Stomach smooth muscle (tissue), 2 donors: Measurements from ENCODE around the gene QRICH1.

Source experiments
- H3K27ac ChIP-seq: one replicate; pipeline ENCODE4 v1.7.0; 2013; ENCODE audit warnings: mild to moderate bottlenecking, low read length, inconsistent platforms
- H3K27me3 ChIP-seq, 2 donors: one replicate each; pipeline ENCODE4 v1.7.0; 2013; ENCODE audit warnings: low read length in 2 of 2; ENCODE audit not compliant: insufficient read depth in 2 of 2, control insufficient read depth in 1 of 2
- H3K36me3 ChIP-seq, 2 donors: one replicate each; pipeline ENCODE4 v1.7.0; 2013; ENCODE audit warnings: low read length in 2 of 2; ENCODE audit not compliant: control insufficient read depth in 2 of 2, insufficient read depth in 2 of 2
- H3K4me1 ChIP-seq: one replicate; pipeline ENCODE4 v1.7.0; 2013; ENCODE audit warnings: low read length; ENCODE audit not compliant: control insufficient read depth, insufficient read depth
- H3K4me3 ChIP-seq, 2 donors: one replicate each; pipeline ENCODE4 v1.7.0; 2013; ENCODE audit warnings: low read length in 2 of 2
- H3K9ac ChIP-seq, 2 donors: one replicate each; pipeline ENCODE4 v1.7.0; 2013; ENCODE audit warnings: low read length in 2 of 2, mild to moderate bottlenecking in 1 of 2
- H3K9me3 ChIP-seq, 2 donors: one replicate each; pipeline ENCODE4 v1.7.0; 2013; ENCODE audit warnings: low read length in 2 of 2; ENCODE audit not compliant: control insufficient read depth in 2 of 2
- donor health status: healthy.
- donor health status: Pancreatic carcinoma.

QRICH1 gene

DNA sequence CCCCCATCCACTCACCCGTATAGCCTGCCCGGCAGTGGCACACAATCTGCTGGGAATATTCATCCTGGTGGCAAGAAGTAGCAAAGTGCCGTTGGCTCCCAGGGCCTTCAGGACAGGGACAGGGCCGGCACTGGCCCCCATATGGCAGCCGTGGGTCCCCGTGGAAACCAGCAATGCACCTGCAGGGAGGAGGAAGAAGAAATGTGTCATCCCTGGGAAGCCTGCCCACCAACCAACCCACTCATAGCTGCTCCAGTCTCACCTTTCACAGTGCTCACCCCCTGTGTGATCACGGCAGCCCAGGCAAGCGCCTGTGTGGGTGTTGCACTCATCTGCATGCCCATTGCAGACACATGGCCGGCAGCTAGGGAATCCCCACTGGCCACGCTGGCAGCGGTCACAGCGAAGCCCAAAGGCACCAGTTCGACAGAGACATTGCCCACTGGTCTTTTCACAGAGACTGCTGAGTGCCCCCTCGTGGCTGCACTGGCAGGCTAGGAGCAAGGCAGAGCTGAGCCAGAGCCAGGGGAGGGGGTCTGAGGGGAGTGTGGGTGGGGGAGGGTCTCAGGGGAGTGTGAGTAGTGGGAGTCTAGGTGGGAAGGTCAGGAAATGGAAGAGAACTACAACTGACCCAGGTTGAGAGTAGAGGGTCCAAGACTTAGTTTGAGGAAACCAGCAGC is 31.3 kb upstream of the QRICH1 start:
- Histone ChIP-seq H3K27ac (no peak overlapping the region), H3K27me3 (no peaks in the 10 kb centered on the region), H3K9me3 (no peaks in the 10 kb centered on the region), H3K36me3 (peaks cover 67 to 76% of the 10 kb centered on the region in 2 donors), H3K9ac (no peak overlapping the region), H3K4me3 (no peak overlapping the region), H3K4me1 (peaks cover 15% of the 10 kb centered on the region)

DNA sequence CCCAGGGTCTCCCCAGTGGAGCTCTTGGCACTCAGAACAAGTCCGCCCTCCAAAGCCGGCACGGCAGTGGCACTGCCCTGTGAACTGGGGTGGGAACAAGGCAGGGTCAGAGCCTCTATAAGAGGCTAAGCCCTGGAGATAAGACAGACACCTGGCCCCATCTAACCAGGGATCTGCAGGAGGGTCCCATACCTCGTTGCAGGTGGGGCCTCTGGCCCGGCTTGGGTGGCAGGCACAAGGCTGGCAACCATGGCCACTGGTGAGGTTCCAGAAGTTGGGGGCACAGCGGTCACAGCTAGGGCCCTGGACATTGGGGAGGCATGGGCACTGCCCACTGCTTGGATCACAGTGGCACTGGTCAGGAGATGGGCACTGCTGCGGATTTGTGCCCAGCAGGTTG is 30.3 kb upstream of the QRICH1 start:
- Histone ChIP-seq H3K27me3 (no peaks in the 10 kb centered on the region), H3K4me1 (peaks cover 16% of the 10 kb centered on the region), H3K4me3 (no peak overlapping the region), H3K36me3 (peaks cover 62 to 69% of the 10 kb centered on the region in 2 donors), H3K9me3 (no peaks in the 10 kb centered on the region), H3K27ac (no peak overlapping the region), H3K9ac (no peak overlapping the region)

DNA sequence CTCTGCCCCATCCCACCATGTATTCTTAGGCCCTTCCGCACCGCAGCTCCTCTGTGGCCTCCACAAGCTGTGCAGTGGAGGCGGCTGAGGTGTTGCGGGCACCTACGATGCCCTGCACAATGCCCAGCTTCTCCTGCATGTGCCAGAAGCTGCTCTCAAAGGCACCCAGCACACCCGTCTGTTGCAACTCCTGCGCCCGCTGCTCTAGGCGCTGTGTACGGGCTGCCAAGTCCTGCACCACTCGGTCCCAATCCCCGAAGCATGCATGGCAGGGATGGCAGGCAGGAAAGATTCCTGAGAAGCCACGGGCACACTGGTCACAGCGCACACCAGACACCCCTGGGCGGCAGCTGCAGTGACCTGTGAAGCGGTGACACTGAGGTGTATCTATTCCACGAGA is 29.8 kb upstream of the QRICH1 start:
- Histone ChIP-seq H3K36me3 (peaks cover 57 to 64% of the 10 kb centered on the region in 2 donors), H3K27ac (no peak overlapping the region)

DNA sequence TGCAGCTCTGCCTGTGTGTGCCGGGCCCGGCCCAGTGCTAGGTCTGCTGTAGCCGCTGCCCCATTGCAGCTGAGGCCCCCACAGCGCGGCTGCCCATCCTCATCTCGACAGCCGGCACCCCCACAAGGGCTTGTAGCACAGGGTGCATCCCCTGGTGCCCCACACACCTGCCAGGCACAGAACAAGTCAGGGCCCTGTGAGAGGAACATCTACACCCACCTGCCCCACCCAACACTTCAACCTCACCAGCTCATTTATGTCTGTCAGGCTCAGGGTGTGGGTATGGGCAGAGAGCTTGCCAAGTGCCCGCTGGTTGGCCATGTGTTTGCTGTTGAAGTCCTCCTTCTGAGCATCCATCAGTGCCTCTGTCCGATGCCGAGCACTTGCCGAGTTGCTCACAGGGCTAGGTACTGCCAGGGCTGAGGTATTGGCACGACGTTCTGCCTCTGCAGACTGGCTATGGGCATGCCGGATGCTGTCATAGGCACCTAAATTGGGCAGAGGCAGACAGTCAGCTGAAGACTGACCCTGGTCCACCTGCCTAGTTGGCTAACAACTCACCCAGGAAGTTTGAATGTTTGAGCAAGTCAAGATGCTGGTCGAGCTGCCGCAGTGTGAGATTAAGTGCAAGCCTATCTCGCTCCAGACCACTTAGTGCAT is 29.1 kb upstream of the QRICH1 start:
- H3K9ac ChIP-seq: no peak overlapping the region
- no peak overlapping the region for H3K27ac ChIP-seq
- no peaks in the 10 kb centered on the region for H3K9me3 ChIP-seq
- H3K27me3 ChIP-seq: no peaks in the 10 kb centered on the region
- no peak overlapping the region for H3K4me3 ChIP-seq
- peaks cover 50 to 57% of the 10 kb centered on the region in 2 donors for H3K36me3 ChIP-seq
- peaks cover 22% of the 10 kb centered on the region for H3K4me1 ChIP-seq

More for the DNA sequence above, 29.8 kb upstream of the QRICH1 start:
- Histone ChIP-seq H3K4me3 (no peak overlapping the region), H3K4me1 (peaks cover 21% of the 10 kb centered on the region), H3K9ac (no peak overlapping the region), H3K27me3 (no peaks in the 10 kb centered on the region), H3K9me3 (no peaks in the 10 kb centered on the region)

DNA sequence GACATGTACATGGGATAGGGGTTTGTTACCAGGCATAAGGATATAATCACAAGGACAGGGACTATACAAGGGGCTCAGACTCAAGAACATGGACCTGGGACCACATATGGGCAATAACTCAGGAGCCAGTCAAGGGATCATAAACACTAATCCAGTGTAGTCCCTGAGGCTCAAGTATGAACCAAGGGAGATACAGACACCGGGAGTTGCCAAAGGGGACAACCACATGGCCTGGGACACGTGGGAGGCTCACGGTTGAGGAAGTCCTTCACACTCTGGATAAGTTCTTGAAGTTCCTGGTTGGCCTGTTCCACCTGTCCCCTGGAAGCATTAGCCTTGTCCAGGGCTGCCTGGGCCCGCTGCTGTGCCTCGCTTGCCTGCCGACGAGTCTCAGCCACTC is 28.6 kb upstream of the QRICH1 start:
- H3K9ac ChIP-seq: no peak overlapping the region
- no peaks in the 10 kb centered on the region for H3K9me3 ChIP-seq
- H3K36me3 ChIP-seq: peaks cover 55 to 61% of the 10 kb centered on the region in 2 donors
- no peaks in the 10 kb centered on the region for H3K27me3 ChIP-seq
- no peak overlapping the region for H3K27ac ChIP-seq
- H3K4me1 ChIP-seq: peaks cover 22% of the 10 kb centered on the region
- no peak overlapping the region for H3K4me3 ChIP-seq

DNA sequence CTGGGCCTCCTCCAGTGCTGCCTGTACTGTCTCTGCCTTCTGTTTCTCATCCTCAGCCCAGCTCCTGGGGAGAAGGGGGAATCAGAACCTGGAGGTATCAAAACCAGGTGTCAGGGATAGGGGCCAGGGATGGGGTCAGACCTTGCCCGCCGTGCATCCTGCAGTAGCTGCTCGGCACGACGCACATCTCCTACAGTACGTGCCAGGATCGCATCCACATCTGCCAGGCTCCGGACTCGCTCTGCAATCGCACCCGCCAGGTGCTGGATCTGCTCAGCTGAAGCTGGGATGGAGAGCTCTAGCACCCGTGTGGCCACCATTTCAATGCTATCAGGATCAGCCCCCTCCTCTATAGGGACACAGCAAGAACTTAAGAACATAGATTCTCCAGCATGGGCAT is 28.2 kb upstream of the QRICH1 start:
- peaks cover 58 to 65% of the 10 kb centered on the region in 2 donors for H3K36me3 ChIP-seq
- H3K9me3 ChIP-seq: no peaks in the 10 kb centered on the region

DNA sequence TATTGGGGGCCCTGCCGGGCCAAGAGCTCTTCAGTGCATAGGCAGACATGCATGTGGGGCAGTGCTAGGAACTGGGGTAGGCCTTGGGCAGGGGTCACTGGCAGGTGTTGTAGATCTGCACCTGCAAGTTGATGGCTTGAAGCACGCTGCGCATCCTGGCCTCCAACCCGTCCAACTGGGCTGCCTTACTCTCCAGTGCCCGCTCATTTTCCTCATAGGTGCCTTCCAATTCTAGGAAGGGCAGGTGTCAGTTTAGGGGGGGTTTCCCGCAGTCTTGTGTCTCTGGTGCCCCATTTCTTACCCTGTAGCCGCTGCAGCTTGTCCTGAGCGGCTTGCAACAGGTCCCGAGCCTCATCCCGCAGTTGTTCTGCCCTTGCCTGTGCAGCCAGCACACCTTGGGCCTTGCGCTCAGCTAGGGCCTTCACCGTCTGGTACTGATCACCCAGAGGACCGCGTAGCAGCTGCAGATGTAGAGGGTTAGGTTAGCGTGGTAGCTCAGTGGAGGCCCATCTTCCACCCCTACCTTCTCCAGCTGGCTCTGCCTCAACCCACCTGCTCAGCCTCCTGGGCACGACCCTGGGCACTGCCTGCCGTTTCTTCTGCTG is 27.4 kb upstream of the QRICH1 start:
- peak overlapping the region; percentile 51 to 97 for H3K9ac ChIP-seq

More for the DNA sequence above, 28.2 kb upstream of the QRICH1 start:
- Histone ChIP-seq H3K4me3 (no peak overlapping the region), H3K27me3 (no peaks in the 10 kb centered on the region), H3K4me1 (peaks cover 22% of the 10 kb centered on the region), H3K9ac (no peak overlapping the region), H3K27ac (no peak overlapping the region)

DNA sequence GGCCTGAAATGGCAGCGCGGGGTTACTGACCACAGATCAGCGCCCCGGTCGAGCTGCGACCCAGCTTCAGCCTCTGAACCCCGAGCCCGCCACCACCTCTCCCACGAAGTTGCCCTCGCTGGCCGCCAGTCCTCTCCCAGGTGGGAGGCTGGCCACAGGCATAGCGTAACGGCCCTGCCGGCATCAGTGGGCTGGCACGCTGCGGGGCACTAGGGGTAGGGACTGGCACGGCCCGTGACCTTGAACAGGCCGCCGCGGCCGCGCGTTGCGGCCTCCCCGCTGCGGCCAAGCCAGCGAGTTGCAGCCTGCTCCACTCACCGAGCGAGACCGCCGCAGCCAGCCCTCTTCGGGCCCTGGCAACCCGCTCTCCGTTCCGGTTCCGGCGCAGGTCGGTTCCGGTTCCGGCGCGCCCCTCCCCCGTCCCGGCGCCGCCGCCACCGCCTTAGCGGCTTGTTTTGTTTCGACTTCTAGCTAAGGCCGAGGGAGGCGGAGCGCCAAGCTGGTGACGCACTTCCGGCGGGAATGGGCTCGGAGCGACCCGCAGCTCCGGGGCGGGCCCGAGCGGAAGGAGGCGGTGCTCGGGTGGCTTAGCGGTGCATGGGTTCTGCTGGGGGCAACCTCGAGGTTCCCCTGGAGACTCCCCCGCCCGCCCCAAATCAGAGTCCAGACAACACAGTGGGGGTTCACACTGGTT is 26.7 kb upstream of the QRICH1 start, which contains the start of gene USP19:
Gene USP19, minus strand, starts transcription at position 386 of the 694 bp plus-strand sequence. CDS start 1,678 bp downstream, outside the sequence.
- Histone ChIP-seq H3K4me1 (peaks cover 22% of the 10 kb centered on the region), H3K27ac (peak within 1 kb of the TSS; percentile 97), H3K9me3 (no peaks in the 10 kb centered on the region), H3K36me3 (peaks cover 63 to 65% of the 10 kb centered on the region in 2 donors), H3K27me3 (no peaks in the 10 kb centered on the region), H3K4me3 (peak within 1 kb of the TSS; percentile 92 to 99), H3K9ac (peak within 1 kb of the TSS; percentile 97 to 99)

More for the DNA sequence above, 27.4 kb upstream of the QRICH1 start:
- H3K27me3 ChIP-seq: no peaks in the 10 kb centered on the region
- no peaks in the 10 kb centered on the region for H3K9me3 ChIP-seq
- peaks cover 22% of the 10 kb centered on the region for H3K4me1 ChIP-seq
- peak overlapping the region; percentile 97 for H3K27ac ChIP-seq
- peaks cover 63 to 65% of the 10 kb centered on the region in 2 donors for H3K36me3 ChIP-seq
- H3K4me3 ChIP-seq: peak overlapping the region in 1 of 2 donors; percentile 99

DNA sequence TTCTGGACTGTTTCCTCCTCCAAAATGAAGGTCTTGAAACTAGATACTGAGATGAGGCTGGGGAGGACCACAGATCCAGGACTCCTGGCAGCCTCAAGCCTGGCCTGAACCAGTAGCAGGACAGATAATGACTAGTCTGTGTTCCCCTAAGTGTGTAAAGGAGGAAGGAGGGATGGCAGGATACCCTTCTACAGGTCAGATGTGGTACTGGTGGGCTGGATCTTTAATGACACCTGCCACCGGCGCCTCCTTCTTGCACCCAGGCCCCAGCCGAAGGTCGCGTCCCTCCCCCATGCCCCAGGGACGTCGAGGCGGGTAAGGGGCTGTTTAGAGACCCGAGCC is 26.2 kb upstream of the QRICH1 start:
- peak overlapping the region; percentile 97 for H3K27ac ChIP-seq
- H3K9ac ChIP-seq: peak overlapping the region; percentile 97 to 99
- no peaks in the 10 kb centered on the region for H3K27me3 ChIP-seq
- peaks cover 22% of the 10 kb centered on the region for H3K4me1 ChIP-seq
- H3K9me3 ChIP-seq: no peaks in the 10 kb centered on the region
- H3K4me3 ChIP-seq: peak overlapping the region; percentile 92 to 99
- H3K36me3 ChIP-seq: peaks cover 63 to 67% of the 10 kb centered on the region in 2 donors

DNA sequence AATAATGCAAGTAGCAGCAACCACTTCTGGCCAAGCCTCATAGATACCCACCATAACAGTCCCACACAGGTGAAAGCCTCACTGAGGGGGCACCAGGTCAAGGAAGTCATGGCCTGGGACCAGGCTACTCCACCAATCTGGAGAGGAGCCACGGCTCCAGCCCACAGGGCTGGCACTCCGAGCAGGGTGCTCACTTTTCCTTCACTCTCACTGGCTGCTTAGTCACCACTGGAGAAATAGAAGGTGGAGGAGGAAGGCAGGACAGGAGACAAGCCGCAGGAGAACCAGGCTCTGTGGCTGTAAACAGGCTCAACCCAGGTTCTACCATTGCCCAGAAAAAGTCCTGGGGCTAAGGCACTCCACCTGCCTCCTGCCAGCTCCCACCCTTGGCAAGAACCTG is 25.6 kb upstream of the QRICH1 start:
- Histone ChIP-seq H3K27ac (peak overlapping the region; percentile 97), H3K27me3 (no peaks in the 10 kb centered on the region), H3K4me3 (peak overlapping the region; percentile 92 to 99), H3K36me3 (peaks cover 63 to 67% of the 10 kb centered on the region in 2 donors), H3K9me3 (no peaks in the 10 kb centered on the region), H3K9ac (peak overlapping the region; percentile 97 to 99), H3K4me1 (peaks cover 22% of the 10 kb centered on the region)
